ENCODE data around the gene RAD9B. TPM values are rescaled to one million over a fixed set of nuclear protein-coding genes. Genes with fewer than 3 reads are reported as not detected.

Gene RAD9B
- total RNA-seq (under 1 TPM; 0.31 to 0.63 TPM), total RNA-seq (0.13 to 4.2 (median 1.1) reads per million in 172 experiments)
- 0.34 TPM for polyA plus RNA-seq (2013, experiment 1 of 2)
- 0.67 TPM for polyA plus RNA-seq (2013, experiment 2 of 2)

DNA sequence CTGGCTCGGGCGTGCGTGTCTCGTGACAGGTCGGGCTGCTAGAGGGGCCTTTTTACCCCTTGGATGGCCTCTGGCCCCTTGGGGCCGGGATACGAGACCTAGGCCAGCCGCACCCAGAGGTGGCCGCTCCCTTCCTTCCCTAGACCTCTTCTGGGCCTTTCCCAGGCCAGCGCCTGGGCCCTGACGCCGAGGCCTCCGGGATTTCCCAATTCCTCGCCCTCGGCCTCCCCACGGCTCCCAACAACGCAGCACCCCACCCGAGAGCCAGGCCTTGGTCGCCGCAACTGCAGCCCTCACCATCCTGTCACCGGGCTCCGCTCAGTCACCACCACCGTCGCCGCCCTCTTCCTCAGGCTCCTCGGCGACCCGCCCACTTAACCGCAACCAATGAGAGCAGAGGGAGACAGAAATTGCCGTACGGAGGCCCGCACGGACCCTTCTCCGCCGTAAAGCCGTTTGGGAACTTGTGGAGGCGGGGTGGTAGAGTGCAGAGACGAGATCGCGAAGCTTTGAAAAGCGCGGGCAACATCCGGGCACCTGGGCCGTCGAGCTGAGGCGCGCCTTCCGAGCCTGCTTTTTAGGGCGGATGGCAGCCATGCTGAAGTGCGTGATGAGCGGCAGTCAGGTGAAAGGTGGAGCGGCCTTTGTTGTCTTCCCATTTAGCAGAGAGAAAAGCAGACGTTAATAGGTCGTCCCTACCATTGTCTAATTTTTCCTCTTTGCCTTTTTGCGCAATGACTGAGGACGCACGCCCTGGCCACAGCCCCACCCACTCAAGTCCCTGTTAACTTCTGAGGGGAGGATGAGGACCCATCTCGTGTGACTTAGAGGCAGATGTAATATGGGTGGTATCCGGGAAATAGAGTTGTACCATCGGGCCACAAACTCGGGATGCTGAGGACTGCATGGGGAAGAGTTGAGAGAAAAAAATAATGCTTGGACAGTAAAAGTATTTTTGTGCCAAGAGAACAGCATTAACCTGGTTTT, at the start of gene RAD9B, which contains the start of gene VPS29:
RAD9B (plus strand) TSS at position 580 of the 987 bp plus-strand sequence; CDS start at position 587, 7 bp downstream.
VPS29 (minus strand) TSS at position 360 of the 987 bp plus-strand sequence; CDS start at position 300, 60 bp downstream.
- peak within 1 kb of the TSS; percentile 90 to 93 for H3K27ac ChIP-seq (ENCODE audit: low read depth in 1 of 2, low read length in 2 of 2)
- H3K4me1 ChIP-seq (ENCODE audit: insufficient read depth, low read length): peaks cover 24% of the 10 kb centered on the region
- intact Hi-C loops (cut with DNase I, micrococcal nuclease): loop anchor here (1.0 to 5.0 kb wide), 6 partner anchors 33 to 235 kb away; partner anchors contain the start of genes ARPC3 (in 2 of the 2), FAM216A (in 2 of the 2), GPN3 (in 2 of the 2) and PPTC7 (in 2 of the 2)
- ATAC-seq (ENCODE audit: poor library complexity) (peak; percentile 92), DNase-seq (peak; percentile 97 to 100 (median 98))
- H3K36me3 ChIP-seq (ENCODE audit: insufficient read depth, low read length): no peaks in the 10 kb centered on the region
- Mint-ChIP-seq H3K4me1 (ENCODE audit: low read depth) (peaks cover 39% of the 10 kb centered on the region), H3K27me3 (no peaks in the 10 kb centered on the region), H3K4me3 (peak within 1 kb of the TSS; percentile 98), H3K27ac (peak within 1 kb of the TSS; percentile 90), H3K36me3 (ENCODE audit: low read depth) (peaks cover 12% of the 10 kb centered on the region), H3K9me3 (no peaks in the 10 kb centered on the region)
- no peaks in the 10 kb centered on the region for H3K9me3 ChIP-seq (ENCODE audit: control insufficient read depth in 1 of 2, insufficient read depth in 1 of 2, low read length in 2 of 2)
- H3K27me3 ChIP-seq (ENCODE audit: control insufficient read depth in 1 of 2, insufficient read depth in 2 of 2, low read length in 2 of 2): no peaks in the 10 kb centered on the region
- TF ChIP-seq, protein P1, sequence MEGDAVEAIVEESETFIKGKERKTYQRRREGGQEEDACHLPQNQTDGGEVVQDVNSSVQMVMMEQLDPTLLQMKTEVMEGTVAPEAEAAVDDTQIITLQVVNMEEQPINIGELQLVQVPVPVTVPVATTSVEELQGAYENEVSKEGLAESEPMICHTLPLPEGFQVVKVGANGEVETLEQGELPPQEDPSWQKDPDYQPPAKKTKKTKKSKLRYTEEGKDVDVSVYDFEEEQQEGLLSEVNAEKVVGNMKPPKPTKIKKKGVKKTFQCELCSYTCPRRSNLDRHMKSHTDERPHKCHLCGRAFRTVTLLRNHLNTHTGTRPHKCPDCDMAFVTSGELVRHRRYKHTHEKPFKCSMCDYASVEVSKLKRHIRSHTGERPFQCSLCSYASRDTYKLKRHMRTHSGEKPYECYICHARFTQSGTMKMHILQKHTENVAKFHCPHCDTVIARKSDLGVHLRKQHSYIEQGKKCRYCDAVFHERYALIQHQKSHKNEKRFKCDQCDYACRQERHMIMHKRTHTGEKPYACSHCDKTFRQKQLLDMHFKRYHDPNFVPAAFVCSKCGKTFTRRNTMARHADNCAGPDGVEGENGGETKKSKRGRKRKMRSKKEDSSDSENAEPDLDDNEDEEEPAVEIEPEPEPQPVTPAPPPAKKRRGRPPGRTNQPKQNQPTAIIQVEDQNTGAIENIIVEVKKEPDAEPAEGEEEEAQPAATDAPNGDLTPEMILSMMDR (IDR thresholded peaks at IDR 0.05): no peak
- H3K4me3 ChIP-seq (ENCODE audit: low read length): peak within 1 kb of the TSS; percentile 96
- ChIA-PET CTCF (interaction anchor here (0.9 to 6.2 kb wide), 4 partner anchors 33 to 83 kb away, joined by 3 to 48 read pairs (median 14); partner anchors contain the start of genes ARPC3, FAM216A and GPN3), POLR2A (interaction anchor here (0.5 to 3.8 kb wide), 25 partner anchors 8 to 423 kb away, joined by 3 to 115 read pairs (median 5); partner anchors contain the start of genes ARPC3, FAM216A, GPN3 and TCTN1)

- CTCF ChIA-PET: interaction anchor here (1.1 to 7.1 kb wide), 3 partner anchors 9 to 22 kb away, joined by 3 to 98 read pairs (median 6); partner anchors contain the start of genes FAM216A and GPN3
- Mint-ChIP-seq H3K9me3 (no peaks in the 10 kb centered on the region), H3K4me3 (no peak overlapping the region), H3K4me1 (ENCODE audit: low read depth) (peaks cover 22% of the 10 kb centered on the region), H3K27me3 (no peaks in the 10 kb centered on the region), H3K36me3 (ENCODE audit: low read depth) (peaks cover 49% of the 10 kb centered on the region), H3K27ac (no peak overlapping the region)
- TF ChIP-seq, protein P1 (IDR thresholded peaks at IDR 0.05): no peak
- no peaks in the 10 kb centered on the region for H3K9me3 ChIP-seq (ENCODE audit: control insufficient read depth in 1 of 2, insufficient read depth in 1 of 2, low read length in 2 of 2)
- ATAC-seq (ENCODE audit: poor library complexity) (no peak), DNase-seq (no peak)
- no peak overlapping the region for H3K4me3 ChIP-seq (ENCODE audit: low read length)
- H3K27ac ChIP-seq (ENCODE audit: low read depth in 1 of 2, low read length in 2 of 2): no peak overlapping the region
- no peaks in the 10 kb centered on the region for H3K27me3 ChIP-seq (ENCODE audit: control insufficient read depth in 1 of 2, insufficient read depth in 2 of 2, low read length in 2 of 2)
- POLR2A ChIA-PET: interaction anchor here (2.8 kb wide), 1 partner anchor 15 kb away, joined by 14 read pairs; the partner anchor contains the start of genes FAM216A and GPN3
- H3K4me1 ChIP-seq (ENCODE audit: insufficient read depth, low read length): peaks cover 16% of the 10 kb centered on the region
- intact Hi-C loops (cut with DNase I, micrococcal nuclease): loop anchor here in 1 of 2 experiments (5.0 kb wide), 5 partner anchors 99 to 976 kb away; partner anchors contain the start of genes KCTD10, PPP1CC and UBE3B
- H3K36me3 ChIP-seq (ENCODE audit: insufficient read depth, low read length): peaks cover 24% of the 10 kb centered on the region
Observed at GRCh38 chr12:110453569-110454296, 48.4 kb upstream of the RAD9B start.

All from CD4-positive, alpha-beta T cell (primary cell).